GM23338 (cell line): Measurements from ENCODE around the gene DNAJC16.

Source experiments
- CTCF ChIP-seq, 2 experiments: fragments of 200-600 bp in 1 of 2; sonication (generic) in 1 of 2; conservative IDR thresholded peaks; 2 replicates each; pipeline versions ENCODE4 v1.5.1 to v1.6.1; 2016 to 2017; ENCODE audit warnings: antibody characterized with exemption in 2 of 2, low read depth in 2 of 2, mild to moderate bottlenecking in 2 of 2, moderate library complexity in 1 of 2
- EZH2 ChIP-seq: fragments of 200-600 bp; sonication (generic); IDR thresholded peaks from one replicate; pipeline ENCODE4 v1.8.0; 2017; ENCODE audit warnings: antibody characterized with exemption, mild to moderate bottlenecking, low read depth; ENCODE audit not compliant: unreplicated experiment
- EZH2phosphoT487 ChIP-seq: fragments of 200-600 bp; sonication (generic); IDR thresholded peaks from one replicate; pipeline ENCODE4 v1.8.1; 2018; ENCODE audit warnings: antibody characterized with exemption; ENCODE audit not compliant: unreplicated experiment
- JUNB ChIP-seq: IDR thresholded peaks from one replicate; pipeline ENCODE4 v1.6.1; 2016; ENCODE audit warnings: antibody characterized with exemption; ENCODE audit not compliant: unreplicated experiment
- POLR2AphosphoS5 ChIP-seq: IDR thresholded peaks from 2 replicates; pipeline ENCODE4 v1.6.1; 2016; ENCODE audit warnings: antibody characterized with exemption, low read depth
- ZNF462 ChIP-seq: fragments of 250-450 bp; sonication (Bioruptor Pico); IDR thresholded peaks from 2 replicates; pipeline ENCODE4 v1.5.0; 2020; ENCODE audit warnings: mild to moderate bottlenecking, moderate library complexity

DNA sequence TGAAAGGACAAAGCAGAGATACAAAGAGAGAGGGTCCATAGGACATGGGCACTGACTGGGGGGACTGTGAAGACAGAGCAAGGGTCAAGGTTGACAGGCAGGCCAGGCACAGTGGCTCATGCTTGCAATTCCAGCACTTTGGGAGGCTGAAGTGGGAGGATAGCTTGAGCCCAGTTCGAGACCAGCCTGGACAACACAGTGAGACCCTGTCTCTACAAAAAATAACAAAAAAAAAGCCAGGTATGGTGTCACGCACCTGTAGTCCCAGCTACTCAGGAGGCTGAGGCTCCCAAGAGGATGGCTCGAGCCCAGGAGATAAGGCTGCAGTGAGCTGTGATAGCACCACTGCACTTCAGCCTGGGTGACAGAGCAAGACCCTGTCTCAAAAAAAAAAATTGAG is 7.0 kb upstream of the DNAJC16 start:
- TF ChIP-seq CTCF (conservative IDR thresholded peaks at IDR 0.05; ENCODE audit: low read depth in 2 of 2): no peak
- no peak for TF ChIP-seq JUNB
- TF ChIP-seq EZH2: no peak
- no peak for TF ChIP-seq POLR2AphosphoS5
- TF ChIP-seq EZH2phosphoT487: no peak
- TF ChIP-seq ZNF462: no peak
